IMR-90 (cell line): Measurements from ENCODE around the gene ASB13. TPM values are rescaled to one million over a fixed set of nuclear protein-coding genes. Genes with fewer than 3 reads are reported as not detected.

Experiments used
- ATAC-seq: fragments of 200-7000 bp; cut with Tn5 transposase; 2 replicates; pipeline ENCODE4 v1.9.1; 2020; ENCODE audit warnings: low read depth, mild to moderate bottlenecking, moderate library complexity
- BruUV-seq: library from RNA; stranded (reverse); fragments of 400-500 nt; replicated peaks from 2 replicates; lab custom pipeline; 2021; lab: Mats Ljungman, UMichigan
- CTCF ChIA-PET: fragments of 300-600 bp; formaldehyde crosslinking; extraction: SDS; loops from one replicate; lab custom pipeline; 2021; ENCODE audit warnings: antibody characterized with exemption; lab: Yijun Ruan, JAX
- POLR2A ChIA-PET: fragments of 300-600 bp; sonication (Branson Sonifier 250); formaldehyde crosslinking; loops from one replicate; lab custom pipeline; 2022; ENCODE audit warnings: antibody characterized with exemption; ENCODE audit not compliant: unreplicated experiment; lab: Charles Lee
- DNase-seq: peaks from one replicate; pipeline ENCODE4 v3.0.0; 2013
- H2AFZ ChIP-seq: replicated peaks from 2 replicates; pipeline ENCODE3; 2013; ENCODE audit warnings: low read length, mild to moderate bottlenecking; ENCODE audit not compliant: poor library complexity
- H2AK5ac ChIP-seq: 2 replicates; pipeline ENCODE4 v1.6.1; 2013; ENCODE audit warnings: low read depth, low read length, inconsistent platforms
- H2AK9ac ChIP-seq: replicated peaks from 2 replicates; pipeline ENCODE3; 2013; ENCODE audit warnings: mild to moderate bottlenecking, low read depth, low read length, moderate library complexity; ENCODE audit not compliant: poor library complexity
- H2BK120ac ChIP-seq: 2 replicates; pipeline ENCODE4 v1.6.1; 2013; ENCODE audit warnings: low read depth, low read length, inconsistent platforms
- H2BK15ac ChIP-seq: 3 replicates; pipeline ENCODE4 v1.6.1; 2013; ENCODE audit warnings: low read depth, low read length, inconsistent platforms
- H2BK20ac ChIP-seq: 2 replicates; pipeline ENCODE4 v1.6.1; 2013; ENCODE audit warnings: low read depth, mild to moderate bottlenecking, inconsistent platforms, low read length, moderate library complexity
- H2BK5ac ChIP-seq: 2 replicates; pipeline ENCODE4 v1.6.1; 2013; ENCODE audit warnings: mild to moderate bottlenecking, low read depth, low read length, inconsistent platforms; ENCODE audit not compliant: poor library complexity, severe bottlenecking
- H3K14ac ChIP-seq: replicated peaks from 2 replicates; pipeline ENCODE4 v1.6.1; 2013; ENCODE audit warnings: low read depth, low read length, inconsistent platforms
- H3K18ac ChIP-seq: 2 replicates; pipeline ENCODE4 v1.6.1; 2013; ENCODE audit warnings: low read depth, low read length, control low read depth
- H3K23ac ChIP-seq: 2 replicates; pipeline ENCODE4 v1.6.1; 2013; ENCODE audit warnings: low read depth, low read length, inconsistent platforms
- H3K27ac ChIP-seq: 2 replicates; pipeline ENCODE4 v1.5.1; 2013; ENCODE audit warnings: mild to moderate bottlenecking, control low read depth, low read length; ENCODE audit not compliant: insufficient read depth
- H3K27me3 ChIP-seq: 2 replicates; pipeline ENCODE4 v1.6.1; 2013; ENCODE audit warnings: low read length; ENCODE audit not compliant: control insufficient read depth, insufficient read depth
- H3K36me3 ChIP-seq: 2 replicates; pipeline ENCODE4 v1.6.1; 2013; ENCODE audit warnings: low read length, mixed read lengths; ENCODE audit not compliant: control insufficient read depth, insufficient read depth
- H3K4ac ChIP-seq: 2 replicates; pipeline ENCODE4 v1.6.1; 2013; ENCODE audit warnings: low read depth, low read length, inconsistent platforms
- H3K4me1 ChIP-seq: 2 replicates; pipeline ENCODE4 v1.6.1; 2013; ENCODE audit warnings: low read length, mixed read lengths; ENCODE audit not compliant: control insufficient read depth, insufficient read depth
- H3K4me2 ChIP-seq: 2 replicates; pipeline ENCODE4 v1.6.1; 2013; ENCODE audit warnings: low read depth, mild to moderate bottlenecking, control low read depth, low read length, moderate library complexity
- H3K4me3 ChIP-seq: 2 replicates; pipeline ENCODE4 v1.5.1; 2013; ENCODE audit warnings: low read depth, mild to moderate bottlenecking, control low read depth, low read length, moderate library complexity; ENCODE audit not compliant: insufficient read depth
- H3K56ac ChIP-seq: 2 replicates; pipeline ENCODE4 v1.6.1; 2013; ENCODE audit warnings: low read length, inconsistent platforms; ENCODE audit not compliant: insufficient read depth; ENCODE audit errors: extremely low read depth
- H3K79me1 ChIP-seq, 2 experiments: 2 replicates each; pipeline ENCODE4 v1.6.1; 2013; ENCODE audit warnings: low read length in 2 of 2, inconsistent platforms in 1 of 2, low read depth in 1 of 2
- H3K9ac ChIP-seq: 2 replicates; pipeline ENCODE4 v1.6.1; 2013; ENCODE audit warnings: low read depth, low read length, control low read depth
- H3K9me1 ChIP-seq: 2 replicates; pipeline ENCODE4 v1.6.1; 2013; ENCODE audit warnings: low read length, inconsistent platforms; ENCODE audit not compliant: insufficient read depth
- H3K9me3 ChIP-seq: 2 replicates; pipeline ENCODE4 v1.6.1; 2013; ENCODE audit warnings: low read length; ENCODE audit not compliant: control insufficient read depth, insufficient read depth
- H4K20me1 ChIP-seq: 2 replicates; pipeline ENCODE4 v1.6.1; 2013; ENCODE audit warnings: low read length, inconsistent platforms; ENCODE audit not compliant: insufficient read depth
- H4K5ac ChIP-seq: 2 replicates; pipeline ENCODE4 v1.6.1; 2013; ENCODE audit warnings: mild to moderate bottlenecking, low read depth, low read length, control low read depth
- H4K8ac ChIP-seq, 2 experiments: 2 replicates each; pipeline ENCODE4 v1.6.1; 2013; ENCODE audit warnings: low read depth in 2 of 2, low read length in 2 of 2, control low read depth in 1 of 2, inconsistent platforms in 1 of 2
- H4K91ac ChIP-seq: 2 replicates; pipeline ENCODE4 v1.6.1; 2013; ENCODE audit warnings: low read depth, low read length, inconsistent platforms; ENCODE audit not compliant: insufficient read depth
- BHLHE40 ChIP-seq: fragments of 150-350 bp; IDR thresholded peaks from 2 replicates; pipeline ENCODE4 v1.6.1; 2016; ENCODE audit warnings: mild to moderate bottlenecking, low read depth, low read length
- CEBPB ChIP-seq: IDR thresholded peaks from 2 replicates; pipeline ENCODE4 v1.6.1; 2012; ENCODE audit warnings: low read depth, low read length, improper control_type of control experiment
- CHD1 ChIP-seq: IDR thresholded peaks from 2 replicates; pipeline ENCODE4 v1.6.1; 2012; ENCODE audit warnings: low read depth, low read length, improper control_type of control experiment
- ELK1 ChIP-seq: fragments of 150-350 bp; IDR thresholded peaks from 2 replicates; pipeline ENCODE4 v1.6.1; 2016; ENCODE audit warnings: low read depth, mild to moderate bottlenecking, low read length, moderate library complexity, borderline replicate concordance
- MAZ ChIP-seq: IDR thresholded peaks from 2 replicates; pipeline ENCODE4 v1.6.1; 2012; ENCODE audit warnings: low read depth, mild to moderate bottlenecking, low read length, improper control_type of control experiment, moderate library complexity, borderline replicate concordance
- MXI1 ChIP-seq: IDR thresholded peaks from 2 replicates; pipeline ENCODE4 v1.6.1; 2012; ENCODE audit warnings: low read depth, mild to moderate bottlenecking, low read length, moderate library complexity, borderline replicate concordance
- NFE2L2 ChIP-seq: fragments of 150-350 bp; IDR thresholded peaks from 2 replicates; pipeline ENCODE4 v1.6.1; 2016; ENCODE audit warnings: low read depth, mild to moderate bottlenecking, low read length
- POLR2A ChIP-seq: IDR thresholded peaks from 2 replicates; pipeline ENCODE4 v1.6.1; 2012; ENCODE audit warnings: mild to moderate bottlenecking, low read depth, low read length
- RAD21 ChIP-seq: IDR thresholded peaks from 2 replicates; pipeline ENCODE4 v1.6.1; 2012; ENCODE audit warnings: low read length, improper control_type of control experiment
- RCOR1 ChIP-seq: IDR thresholded peaks from 2 replicates; pipeline ENCODE4 v1.6.1; 2012; ENCODE audit warnings: mild to moderate bottlenecking, low read length, improper control_type of control experiment; ENCODE audit not compliant: insufficient replicate concordance
- RFX5 ChIP-seq: IDR thresholded peaks from 2 replicates; pipeline ENCODE4 v1.8.0; 2012; ENCODE audit warnings: low read depth, mild to moderate bottlenecking, low read length, moderate library complexity
- USF2 ChIP-seq: fragments of 150-350 bp; IDR thresholded peaks from 2 replicates; pipeline ENCODE4 v1.6.1; 2017; ENCODE audit warnings: mild to moderate bottlenecking, antibody characterized with exemption, low read length, low read depth
- dilution Hi-C: fragments of 300-500 bp; cut with HindIII; formaldehyde crosslinking; loops from one replicate; pipeline ENCODE4 v1.14.3; 2018; ENCODE audit warnings: low sequenced_read_pairs; ENCODE audit not compliant: unreplicated experiment
- in situ Hi-C: fragments of 300-500 bp; cut with MboI; formaldehyde crosslinking; loops from 3 replicates; pipeline ENCODE4 v1.14.3; 2019; ENCODE audit warnings: low sequenced_read_pairs, inconsistent platforms, mixed read lengths
- intact Hi-C: fragments of 100-400 bp; cut with micrococcal nuclease; formaldehyde crosslinking; loops from 2 replicates; pipeline ENCODE4 v1.10.0; 2022
- polyA plus RNA-seq, 3 experiments: library from polyadenylated mRNA; depleted of rRNA; stranded (reverse); fragments of >200 nt; gene quantifications; 2 replicates each; pipeline ENCODE4 v1.2.3, GENCODE V29; 2012; ENCODE audit warnings: low replicate concordance in 1 of 3
- total RNA-seq: library from RNA; depleted of rRNA; stranded (reverse); fragments of >200 nt; gene quantifications from 2 replicates; pipeline ENCODE4 v1.2.3, GENCODE V29; 2012

The ASB13 gene
- total and polyA plus RNA-seq, 2 of the 4 experiments (the other 2 are of a cell fraction), result 4.6 to 6.3 TPM

- H2BK5ac ChIP-seq, result no peak overlapping the region
- H3K9me1 ChIP-seq, result no peaks in the 10 kb centered on the region
- H3K4me3 ChIP-seq, result no peak overlapping the region
- H4K8ac ChIP-seq, result no peak overlapping the region
- TF ChIP-seq MXI1 (no peak), CEBPB (no peak), POLR2A (no peak), RAD21 (no peak), USF2 (no peak), RCOR1 (no peak), NFE2L2 (no peak), ELK1 (no peak), CHD1 (no peak), BHLHE40 (no peak), RFX5 (no peak), MAZ (no peak)
- no peak overlapping the region for H3K27ac ChIP-seq
- BruUV-seq, result no TSS peak
- no peak overlapping the region for H4K91ac ChIP-seq
- H4K20me1 ChIP-seq, result peaks cover 8% of the 10 kb centered on the region; the same call in 1 of the 2 replicates
- H2AK5ac ChIP-seq, result no peak overlapping the region
- H3K27me3 ChIP-seq, result no peaks in the 10 kb centered on the region
- H2AK9ac ChIP-seq, result no peak overlapping the region
- peaks cover 14 to 41% of the 10 kb centered on the region in 2 experiments for H3K79me1 ChIP-seq
- H3K14ac ChIP-seq, result no peak overlapping the region
- no peak overlapping the region for H3K4ac ChIP-seq
- H3K4me1 ChIP-seq, result peaks cover 1% of the 10 kb centered on the region
- dilution Hi-C loops, result no loop called here
- no peak overlapping the region for H3K4me2 ChIP-seq
- H3K23ac ChIP-seq, result no peak overlapping the region
- POLR2A ChIA-PET, result no interaction called here
- no peak overlapping the region for H2AFZ ChIP-seq
- no peak overlapping the region for H3K9ac ChIP-seq
- no peak overlapping the region for H3K18ac ChIP-seq
- CTCF ChIA-PET, result no interaction called here
- no peak overlapping the region for H3K56ac ChIP-seq
- no peak overlapping the region for H2BK15ac ChIP-seq
- H3K9me3 ChIP-seq, result no peaks in the 10 kb centered on the region
- H4K5ac ChIP-seq, result no peak overlapping the region
- H3K36me3 ChIP-seq, result no peaks in the 10 kb centered on the region
- no peak for DNase-seq
- intact Hi-C loops, result no loop called here
- H2BK120ac ChIP-seq, result no peak overlapping the region
- in situ Hi-C loops, result no loop called here
- ATAC-seq, result no peak
- H2BK20ac ChIP-seq, result no peak overlapping the region
Measured at GRCh38 chr10:5708356-5708755, 42.0 kb upstream of the ASB13 start.
